Activated naive CD4-positive, alpha-beta T cell treated with anti-CD3 and anti-CD28 coated beads, Interleukin-2, amount 50 U/mL, for 72 hours (primary cell): Measurements from ENCODE around the gene STON1. TPM values are rescaled to one million over a fixed set of nuclear protein-coding genes. Genes with fewer than 3 reads are reported as not detected.
"Not testable (repeated sequence)": the region's sequence is repeated elsewhere in the genome, so short reads cannot be mapped to it uniquely, and the experiment has no call there.

Experiments used
- ATAC-seq, 2 donors: fragments of 150-1000 bp; cut with Tn5 transposase; 2 replicates each; pipeline ENCODE4 v1.10.0; 2021; ENCODE audit warnings: mild to moderate bottlenecking in 2 of 2, moderate library complexity in 2 of 2
- DNase-seq, 2 donors: peaks; one replicate each; pipeline ENCODE4 v3.0.0; 2021 to 2022; ENCODE audit warnings: low spot score in 2 of 2
- H3K27ac Mint-ChIP-seq, 2 donors: one replicate each; pipeline ENCODE4 v1.8.0; 2022; ENCODE audit warnings: mild to moderate bottlenecking in 2 of 2, mixed read lengths in 2 of 2
- H3K36me3 Mint-ChIP-seq, 2 donors: one replicate each; pipeline ENCODE4 v1.8.0; 2022; ENCODE audit warnings: mixed read lengths in 2 of 2
- H3K9me3 Mint-ChIP-seq, 2 donors: one replicate each; pipeline ENCODE4 v1.8.0; 2022; ENCODE audit warnings: mixed read lengths in 2 of 2
- total RNA-seq, 2 donors: library from RNA; stranded (reverse); gene quantifications; one replicate each; pipeline ENCODE4 v1.2.3, GENCODE V29; 2022

The STON1 gene
- total RNA-seq, 2 donors from 2014 or later, result 0.27 to 2.4 TPM

DNA sequence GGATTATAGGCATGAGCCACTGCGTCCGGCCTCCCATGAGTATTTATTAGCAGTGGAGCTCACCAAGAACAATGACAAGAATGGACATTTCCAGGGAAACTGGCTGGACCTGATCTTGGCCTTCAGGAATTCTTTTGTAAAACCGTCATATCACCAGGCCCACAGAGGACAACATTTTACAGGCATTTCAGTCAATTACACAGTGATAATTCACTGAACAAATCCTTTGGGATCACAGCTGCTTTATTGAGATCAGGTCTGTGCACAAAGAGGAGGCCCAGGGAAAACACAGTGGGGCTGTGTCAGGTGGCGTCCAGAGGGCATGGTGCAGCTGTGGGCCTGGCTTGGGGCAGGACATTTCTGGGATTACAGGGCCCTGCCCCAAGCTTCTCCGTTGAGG is 57.6 kb downstream of the STON1 start:
- no peak for ATAC-seq
- Mint-ChIP-seq H3K9me3 (no peaks in the 10 kb centered on the region), H3K36me3 (no peaks in the 10 kb centered on the region), H3K27ac (no peak overlapping the region)
- DNase-seq, result no peak

DNA sequence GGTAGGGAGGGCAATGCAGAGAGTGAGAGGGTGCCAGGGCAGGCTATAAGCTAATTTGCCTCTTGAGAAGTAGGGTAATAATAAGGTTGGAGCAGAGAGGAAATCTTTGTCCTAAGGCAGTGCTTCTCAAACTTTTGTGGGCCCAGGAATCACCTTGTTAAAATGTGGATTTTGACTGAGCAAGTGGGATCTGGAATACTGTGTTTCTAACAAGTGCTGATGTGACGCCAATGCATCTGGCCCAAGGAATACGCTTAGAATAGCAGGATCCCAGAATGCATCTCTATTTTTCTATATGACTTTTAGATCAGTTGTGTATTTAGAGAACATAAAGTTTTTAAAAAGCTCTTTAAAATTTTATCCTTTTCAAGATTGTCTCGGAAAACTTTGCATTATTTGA is 58.0 kb downstream of the STON1 start:
- ATAC-seq (no peak), DNase-seq (no peak)
- no peaks in the 10 kb centered on the region for H3K9me3 Mint-ChIP-seq
- H3K27ac Mint-ChIP-seq, result no peak overlapping the region
- no peaks in the 10 kb centered on the region for H3K36me3 Mint-ChIP-seq

DNA sequence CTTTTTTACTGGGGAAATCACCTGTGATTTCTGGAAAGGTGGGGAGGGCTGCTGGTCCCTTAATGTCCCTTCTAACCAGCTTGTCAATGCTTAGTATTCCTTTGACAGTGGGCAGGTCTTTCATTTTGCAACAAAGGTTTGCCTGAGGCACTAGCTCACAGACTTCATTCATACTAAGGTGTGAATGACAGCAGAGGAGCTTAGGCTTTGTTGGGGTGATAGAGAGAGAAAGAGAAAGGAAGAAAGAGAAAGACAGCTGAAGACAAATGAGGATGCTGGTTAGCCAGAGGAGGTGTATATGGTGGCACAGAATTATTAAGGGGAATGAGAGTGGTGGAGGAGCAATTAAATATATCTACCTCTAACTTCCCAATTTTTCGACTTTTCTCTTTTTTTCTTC is 58.8 kb downstream of the STON1 start:
- no peak overlapping the region for H3K27ac Mint-ChIP-seq
- H3K36me3 Mint-ChIP-seq, result no peaks in the 10 kb centered on the region
- no peak for DNase-seq
- no peaks in the 10 kb centered on the region for H3K9me3 Mint-ChIP-seq
- ATAC-seq, result peak in 1 of 2 donors; percentile 30

DNA sequence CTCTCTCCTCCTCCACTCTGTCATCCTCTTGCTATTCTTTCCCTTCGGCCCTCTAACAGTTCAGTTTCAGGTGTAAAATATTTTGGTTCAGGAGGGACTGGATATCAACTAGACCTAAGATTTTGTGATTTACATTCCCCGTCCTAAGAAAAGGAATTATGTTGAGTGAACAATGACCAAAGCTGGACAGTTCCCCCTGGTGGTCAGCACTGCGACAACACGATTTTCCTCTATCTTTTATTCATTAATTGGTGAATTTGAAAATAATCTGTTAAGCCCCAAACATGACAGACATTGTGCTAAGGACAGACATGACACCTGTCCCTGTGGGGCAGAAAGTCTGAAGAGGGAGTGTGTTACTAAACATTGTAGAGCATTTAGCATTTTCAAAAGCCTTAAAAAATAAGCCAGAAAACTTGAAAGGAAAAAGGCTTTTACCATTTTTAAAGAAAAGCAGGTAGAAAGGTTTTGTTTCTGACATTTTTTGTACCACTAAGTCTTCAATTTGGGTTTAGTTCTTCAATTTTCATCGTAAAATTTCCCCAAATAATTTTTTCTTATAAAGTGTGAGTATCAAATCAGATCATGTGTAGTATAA is 59.3 kb downstream of the STON1 start:
- ATAC-seq (no peak), DNase-seq (no peak)
- Mint-ChIP-seq H3K9me3 (no peaks in the 10 kb centered on the region), H3K36me3 (no peaks in the 10 kb centered on the region), H3K27ac (no peak overlapping the region)

DNA sequence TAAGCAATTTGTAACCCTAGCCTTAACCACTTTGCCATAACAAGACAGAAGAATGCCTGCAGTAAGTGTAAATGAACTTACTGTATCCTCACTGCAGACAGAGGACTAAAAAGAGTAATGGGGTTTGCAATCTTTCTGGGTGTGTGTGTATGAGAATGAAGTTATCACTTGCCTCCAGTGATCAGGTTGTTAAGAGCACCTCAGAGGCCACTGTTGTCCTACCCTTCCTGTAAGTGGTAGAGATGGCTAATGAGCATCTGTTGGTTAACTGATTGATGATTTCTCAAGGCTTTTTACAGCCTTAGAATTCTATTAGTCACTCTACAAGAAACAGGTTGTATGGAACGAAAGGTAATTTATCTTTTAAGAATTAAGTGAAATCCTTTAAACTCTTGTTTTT is 60.1 kb downstream of the STON1 start:
- no peaks in the 10 kb centered on the region for H3K36me3 Mint-ChIP-seq
- DNase-seq (no peak), ATAC-seq (no peak)
- H3K9me3 Mint-ChIP-seq, result no peaks in the 10 kb centered on the region
- H3K27ac Mint-ChIP-seq, result no peak overlapping the region

DNA sequence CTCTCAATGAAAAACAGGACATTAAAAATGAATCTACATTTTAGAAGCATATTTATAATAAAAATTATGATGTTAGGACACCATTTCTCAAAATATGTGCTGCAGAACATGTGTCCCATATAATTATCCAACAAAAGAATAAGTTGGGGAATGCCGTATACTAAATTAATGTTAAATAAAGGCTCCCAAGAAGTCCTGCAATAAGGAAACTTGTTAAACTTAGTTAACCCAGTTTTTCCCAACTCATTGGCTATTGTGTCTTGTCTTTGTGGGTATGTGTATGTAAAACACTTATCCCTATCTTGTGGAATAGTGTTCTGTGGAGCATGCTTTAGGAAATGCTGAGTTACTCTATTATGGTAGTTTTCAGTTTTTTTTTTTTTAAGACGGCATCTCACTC is 62.1 kb downstream of the STON1 start:
- no peak for ATAC-seq
- no peaks in the 10 kb centered on the region for H3K9me3 Mint-ChIP-seq
- H3K27ac Mint-ChIP-seq, result no peak overlapping the region
- no peaks in the 10 kb centered on the region for H3K36me3 Mint-ChIP-seq
- DNase-seq, result no peak

DNA sequence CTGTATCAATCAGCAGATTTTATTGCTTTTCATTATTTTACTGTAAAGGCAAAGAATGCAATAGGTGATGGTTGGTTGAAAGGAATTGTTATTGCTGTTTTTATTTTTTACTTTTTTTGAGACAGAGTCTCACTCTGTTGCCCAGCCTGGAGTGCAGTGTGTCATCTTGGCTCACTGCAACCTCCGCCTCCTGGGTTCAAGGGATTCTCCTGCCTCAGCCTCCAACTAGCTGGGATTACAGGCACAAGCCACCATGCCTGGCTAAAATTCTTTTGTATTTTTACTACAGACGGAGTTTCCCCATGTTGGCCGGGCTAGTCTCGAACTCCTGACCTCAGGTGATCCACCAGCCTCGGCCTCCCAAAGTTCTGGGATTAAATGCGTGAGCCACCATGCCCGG is 66.8 kb downstream of the STON1 start:
- not testable (repeated sequence) for DNase-seq, H3K9me3 Mint-ChIP-seq, ATAC-seq, H3K36me3 Mint-ChIP-seq, H3K27ac Mint-ChIP-seq

DNA sequence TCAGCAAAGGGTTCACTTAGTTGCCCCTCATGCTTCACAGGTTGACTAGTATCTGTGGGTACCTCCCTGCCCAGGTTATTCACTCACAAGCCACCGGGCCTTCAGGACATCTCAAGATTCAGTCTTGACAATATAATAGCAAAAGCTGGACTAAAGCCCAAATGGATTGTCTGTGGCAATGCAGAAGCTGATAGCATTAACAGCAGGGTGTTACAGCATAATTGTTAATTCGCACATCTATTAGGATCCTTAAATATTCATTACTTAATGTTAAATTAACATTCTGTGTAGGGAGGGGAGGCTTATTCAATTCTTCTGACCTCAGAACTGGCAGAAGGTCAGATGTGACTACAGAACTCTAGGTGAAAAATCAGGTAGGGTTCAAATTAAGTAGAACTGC is 67.5 kb downstream of the STON1 start:
- DNase-seq (no peak), ATAC-seq (no peak)
- H3K9me3 Mint-ChIP-seq, result no peaks in the 10 kb centered on the region
- H3K36me3 Mint-ChIP-seq, result no peaks in the 10 kb centered on the region
- H3K27ac Mint-ChIP-seq, result no peak overlapping the region

DNA sequence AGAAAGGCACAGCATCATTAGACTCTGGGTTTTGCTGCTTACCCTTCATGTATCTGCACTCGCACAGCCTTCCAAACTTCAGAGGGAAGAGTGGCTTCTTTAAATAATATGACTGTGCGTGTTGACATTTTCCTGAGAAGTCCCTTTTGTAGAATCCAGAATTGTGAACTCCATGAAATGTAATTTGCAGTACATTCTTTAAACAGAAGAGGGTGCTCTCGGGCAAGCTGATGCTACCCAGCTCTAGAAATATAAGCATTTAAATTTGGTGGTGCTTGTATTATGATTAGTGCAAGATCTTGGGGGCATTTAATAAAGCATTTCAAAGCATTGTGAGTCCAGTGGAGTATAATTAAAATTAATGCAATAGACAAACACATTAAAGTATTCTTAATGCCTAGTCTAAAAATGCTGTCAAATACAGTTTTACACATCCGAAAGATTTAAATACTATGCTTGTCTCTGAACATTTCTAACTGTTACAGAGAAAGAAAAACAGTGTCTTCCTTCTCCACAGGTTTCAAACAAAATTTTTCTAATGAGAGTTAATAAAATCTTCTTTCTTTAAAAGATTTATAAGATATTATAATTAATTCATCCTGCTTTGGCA is 70.4 kb downstream of the STON1 start:
- ATAC-seq (no peak), DNase-seq (peak in 1 of 2 donors; percentile 20)
- H3K9me3 Mint-ChIP-seq, result no peaks in the 10 kb centered on the region
- no peaks in the 10 kb centered on the region for H3K36me3 Mint-ChIP-seq
- H3K27ac Mint-ChIP-seq, result no peak overlapping the region

DNA sequence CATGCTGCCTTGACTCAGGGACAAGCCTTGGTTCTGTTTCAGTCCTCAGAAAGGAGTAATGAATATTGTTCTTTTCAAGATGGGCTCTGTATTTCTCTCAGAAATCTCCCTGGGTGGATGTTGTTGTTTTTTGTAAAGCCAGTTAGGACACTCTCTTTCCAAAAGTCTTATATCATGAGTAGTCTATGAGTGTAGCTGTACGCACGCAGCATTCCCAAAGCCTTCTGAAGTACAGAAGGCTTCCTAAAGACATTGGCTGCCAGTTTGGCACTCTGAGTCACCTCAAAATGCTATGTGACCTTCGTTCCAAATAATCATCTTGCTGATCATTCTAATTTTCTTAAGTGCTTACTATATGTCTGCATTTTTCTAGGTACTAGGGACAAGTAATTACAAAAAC is 71.0 kb downstream of the STON1 start:
- H3K9me3 Mint-ChIP-seq, result no peaks in the 10 kb centered on the region
- no peak for ATAC-seq
- no peak overlapping the region for H3K27ac Mint-ChIP-seq

DNA sequence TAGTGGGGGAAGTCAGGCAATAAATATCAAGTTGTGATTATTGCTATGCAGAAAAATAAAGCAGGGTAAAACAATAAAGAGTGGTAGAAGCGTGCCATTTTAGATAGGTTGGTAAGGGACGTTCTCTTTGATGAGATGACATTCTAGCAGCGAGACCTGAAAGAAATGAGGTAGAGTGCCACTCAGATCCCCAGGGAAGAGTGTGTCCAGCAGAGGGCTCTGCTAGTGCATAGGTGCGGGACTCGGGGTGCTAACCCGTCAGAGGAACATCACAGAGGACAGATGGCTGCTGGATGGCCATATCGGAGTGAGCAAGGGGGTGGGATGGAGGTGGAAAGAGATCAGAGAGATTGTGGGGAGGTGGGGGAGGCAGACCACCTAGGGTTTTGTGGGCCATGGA is 71.4 kb downstream of the STON1 start:
- ATAC-seq, result peak in 1 of 2 donors; percentile 61
- Mint-ChIP-seq H3K27ac (no peak overlapping the region), H3K9me3 (no peaks in the 10 kb centered on the region), H3K36me3 (no peaks in the 10 kb centered on the region)
- DNase-seq, result no peak

More for the DNA sequence above, 71.0 kb downstream of the STON1 start:
- H3K36me3 Mint-ChIP-seq, result no peaks in the 10 kb centered on the region
- DNase-seq, result no peak

DNA sequence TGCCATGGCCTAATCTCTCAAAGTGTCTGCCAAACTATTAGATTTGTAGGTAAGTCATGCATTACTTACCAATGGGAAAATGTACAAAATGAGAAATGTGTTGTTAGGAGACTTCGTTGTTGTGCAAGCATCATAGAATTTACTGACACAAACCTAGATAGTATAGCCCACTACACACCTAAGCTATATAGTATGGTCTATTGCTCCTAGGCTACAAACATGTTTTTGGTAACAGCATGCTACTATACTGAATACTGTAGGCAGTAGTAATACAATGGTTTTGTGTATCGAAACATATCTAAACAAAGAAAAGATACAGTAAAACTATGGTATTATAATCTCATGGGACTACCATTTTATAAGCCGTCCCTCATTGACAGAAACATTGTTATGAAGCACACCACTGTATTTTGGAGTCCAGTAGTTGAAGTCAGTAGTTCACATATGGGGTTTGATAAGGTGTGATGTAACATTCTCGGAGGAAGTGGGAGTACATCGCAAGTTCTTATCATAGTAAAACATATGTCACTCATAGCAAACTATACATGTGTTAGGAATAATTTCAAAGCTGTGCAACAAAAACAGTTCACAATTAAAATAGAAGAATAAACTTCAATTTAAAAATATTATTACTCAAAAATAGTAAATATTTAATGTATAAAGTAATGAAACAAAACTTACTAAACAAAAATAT is 75.7 kb downstream of the STON1 start:
- H3K27ac Mint-ChIP-seq, result no peak overlapping the region
- H3K36me3 Mint-ChIP-seq, result no peaks in the 10 kb centered on the region
- H3K9me3 Mint-ChIP-seq, result no peaks in the 10 kb centered on the region
- ATAC-seq (no peak), DNase-seq (no peak)

DNA sequence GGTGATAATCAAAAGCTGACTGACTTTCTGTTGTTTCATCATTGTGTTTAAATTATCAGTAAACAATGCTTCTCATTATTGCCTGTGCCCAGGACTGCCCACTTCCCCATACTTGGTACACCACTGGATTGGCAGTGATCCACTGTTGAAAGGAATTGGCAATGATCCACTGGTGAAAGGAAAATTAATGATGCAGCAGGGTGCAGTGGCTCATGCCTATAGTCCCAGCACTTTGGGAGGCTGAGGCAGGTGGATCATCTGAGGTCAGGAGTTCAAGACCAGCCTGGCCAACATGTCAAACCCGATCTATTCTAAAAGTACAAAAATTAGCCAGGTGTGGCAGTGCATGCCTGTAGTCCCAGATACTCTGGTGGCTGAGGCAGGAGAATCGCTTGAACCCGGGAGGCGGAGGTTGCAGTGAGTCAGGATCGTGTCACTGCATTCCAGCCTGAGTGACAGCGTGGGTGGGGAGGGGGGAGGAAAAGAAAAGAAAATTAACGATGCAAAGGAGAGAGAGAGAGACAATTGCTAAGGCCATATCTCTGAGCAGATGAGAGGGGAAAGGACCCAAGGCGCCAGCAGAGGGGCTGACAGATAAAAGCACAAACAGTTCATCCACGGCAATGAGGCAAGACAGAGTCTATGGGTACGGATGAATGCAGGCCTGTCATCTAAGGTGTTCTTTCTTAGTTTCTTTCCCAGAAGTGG is 77.5 kb downstream of the STON1 start:
- no peak overlapping the region for H3K27ac Mint-ChIP-seq
- no peak for ATAC-seq
- H3K36me3 Mint-ChIP-seq, result no peaks in the 10 kb centered on the region
- no peaks in the 10 kb centered on the region for H3K9me3 Mint-ChIP-seq
- no peak for DNase-seq

DNA sequence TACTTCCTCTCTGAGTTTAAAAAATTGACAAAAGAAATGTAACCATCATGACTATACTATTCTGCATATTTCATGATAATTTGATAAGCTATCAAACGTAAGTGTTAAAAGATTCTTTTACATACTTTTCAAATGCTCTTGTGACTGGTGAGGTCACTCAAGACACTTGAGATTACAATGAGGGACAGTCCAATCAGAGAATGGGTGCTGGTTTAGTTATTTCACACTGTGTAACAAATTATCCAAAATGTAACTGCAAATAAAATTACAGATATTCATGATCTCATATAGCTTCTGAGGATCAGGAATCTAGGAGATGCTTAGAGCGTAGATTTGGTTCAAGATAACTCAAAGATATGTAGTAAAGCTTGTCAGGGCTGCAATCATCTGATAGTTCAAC is 83.3 kb downstream of the STON1 start:
- peaks cover 0 to 4% of the 10 kb centered on the region in 2 donors for H3K36me3 Mint-ChIP-seq
- DNase-seq (no peak), ATAC-seq (no peak)
- no peaks in the 10 kb centered on the region for H3K9me3 Mint-ChIP-seq
- H3K27ac Mint-ChIP-seq, result no peak overlapping the region

DNA sequence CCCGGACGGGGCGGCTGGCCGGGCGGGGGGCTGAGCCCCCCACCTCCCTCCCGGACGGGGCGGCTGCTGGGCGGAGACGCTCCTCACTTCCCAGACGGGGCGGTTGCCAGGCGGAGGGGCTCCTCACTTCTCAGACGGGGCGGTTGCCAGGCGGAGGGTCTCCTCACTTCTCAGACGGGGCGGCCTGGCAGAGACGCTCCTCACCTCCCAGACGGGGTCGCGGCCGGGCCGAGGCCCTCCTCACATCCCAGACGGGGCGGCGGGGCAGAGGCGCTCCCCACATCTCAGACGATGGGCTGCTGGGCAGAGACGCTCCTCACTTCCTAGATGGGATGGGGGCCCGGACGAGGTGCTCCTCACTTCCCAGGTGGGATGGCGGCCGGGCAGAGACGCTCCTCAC is 84.6 kb downstream of the STON1 start:
- not testable (repeated sequence) for ATAC-seq, H3K9me3 Mint-ChIP-seq, H3K27ac Mint-ChIP-seq, DNase-seq, H3K36me3 Mint-ChIP-seq

DNA sequence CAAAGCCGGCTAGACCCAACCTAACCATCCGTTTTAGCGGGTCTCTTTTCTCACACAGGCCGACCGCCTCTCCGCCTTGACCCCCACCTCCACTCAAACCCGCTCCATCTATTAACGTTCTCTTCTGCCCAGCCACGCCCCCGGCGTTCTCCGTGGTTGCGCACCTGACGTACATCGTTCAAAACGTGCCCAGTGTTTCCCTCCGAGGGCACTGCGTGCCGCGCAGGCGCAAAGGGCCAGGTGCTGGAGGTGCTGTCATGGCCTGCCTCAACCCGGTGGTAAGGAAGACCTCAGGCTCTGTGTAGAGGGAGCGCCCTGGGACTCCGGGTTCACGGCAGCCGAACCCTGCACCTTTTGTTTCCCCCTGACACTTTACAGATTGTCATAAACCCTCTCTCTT is 87.7 kb downstream of the STON1 start, which contains the start of gene GTF2A1L:
TSS of gene GTF2A1L (plus strand) at position 239 of the 400 bp plus-strand sequence. CDS start at position 258, 19 bp downstream.
- no peak for DNase-seq
- no peak within 1 kb of the TSS for H3K27ac Mint-ChIP-seq
- ATAC-seq, result no peak
- H3K36me3 Mint-ChIP-seq, result peaks cover 0 to 4% of the 10 kb centered on the region in 2 donors
- H3K9me3 Mint-ChIP-seq, result no peaks in the 10 kb centered on the region

DNA sequence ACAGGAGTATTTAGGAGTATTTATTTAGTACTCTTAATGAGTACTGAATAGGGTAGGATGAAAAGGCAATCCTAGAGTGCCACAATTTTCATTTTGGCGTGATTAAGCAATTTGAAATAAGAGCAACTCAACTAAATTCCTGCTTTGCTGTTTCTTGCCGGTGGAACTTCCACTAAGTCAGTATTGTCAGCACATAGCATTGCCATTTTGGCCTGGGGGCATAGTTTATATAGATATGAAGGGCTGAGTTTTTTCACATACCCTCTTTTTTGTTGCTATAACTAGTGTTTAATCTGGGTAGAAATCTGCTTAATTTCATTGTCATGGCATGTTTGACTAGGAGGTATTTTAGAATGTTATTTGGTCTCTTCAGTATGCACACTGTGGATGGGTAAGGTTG is 89.6 kb downstream of the STON1 start:
- ATAC-seq, result no peak
- peaks cover 0 to 4% of the 10 kb centered on the region in 2 donors for H3K36me3 Mint-ChIP-seq
- H3K9me3 Mint-ChIP-seq, result no peaks in the 10 kb centered on the region
- DNase-seq, result no peak
- H3K27ac Mint-ChIP-seq, result no peak overlapping the region
